Measurements from ENCODE around the gene NKX1-1.
"Not testable (repeated sequence)": the region's sequence is repeated elsewhere in the genome, so short reads cannot be mapped to it uniquely, and the experiment has no call there.

NKX1-1 gene

GRCh38 chr4:1403591-1404572 lies 2.4 kb downstream of the NKX1-1 start:
- DNase-seq = no peak

- DNase-seq = no peak
Observed at GRCh38 chr4:1403177-1403583, 3.1 kb downstream of the NKX1-1 start.

- DNase-seq = no peak
Observed at GRCh38 chr4:1402516-1403091, 3.6 kb downstream of the NKX1-1 start.

GRCh38 chr4:1402021-1402515 lies 4.2 kb downstream of the NKX1-1 start:
- no peak for DNase-seq

- no peak for DNase-seq
Observed at GRCh38 chr4:1401409-1402020, 4.7 kb downstream of the NKX1-1 start.

GRCh38 chr4:1400831-1401408 lies 5.3 kb downstream of the NKX1-1 start:
- no peak for DNase-seq

- DNase-seq = no peak
Observed at GRCh38 chr4:1400191-1400805, 5.9 kb downstream of the NKX1-1 start.

GRCh38 chr4:1399508-1400190 lies 6.6 kb downstream of the NKX1-1 start:
- DNase-seq = no peak

- DNase-seq = no peak
Observed at GRCh38 chr4:1398681-1399507, 7.3 kb downstream of the NKX1-1 start.

- DNase-seq = no peak
Observed at GRCh38 chr4:1396806-1397455, 9.3 kb downstream of the NKX1-1 start.

- DNase-seq = no peak
Observed at GRCh38 chr4:1395941-1396805, 10.1 kb downstream of the NKX1-1 start.

GRCh38 chr4:1395389-1395820 lies 10.8 kb downstream of the NKX1-1 start:
- not testable (repeated sequence) for DNase-seq

GRCh38 chr4:1394554-1395388 lies 11.5 kb downstream of the NKX1-1 start:
- not testable (repeated sequence) for DNase-seq

- no peak for DNase-seq
Observed at GRCh38 chr4:1393866-1394265, 12.4 kb downstream of the NKX1-1 start.

GRCh38 chr4:1393363-1393762 lies 12.9 kb downstream of the NKX1-1 start:
- DNase-seq = not testable (repeated sequence)

GRCh38 chr4:1385373-1386340 lies 20.6 kb downstream of the NKX1-1 start:
- no peak for DNase-seq

GRCh38 chr4:1384675-1385372 lies 21.4 kb downstream of the NKX1-1 start:
- DNase-seq = no peak
